Erythroblast (primary cell): ENCODE data around the gene MCF2L2.
"Not testable (repeated sequence)": the region's sequence is repeated elsewhere in the genome, so short reads cannot be mapped to it uniquely, and the experiment has no call there.

ENCODE experiments used
- DNase-seq, 2 experiments: peaks; one replicate each; lab custom pipeline; 2025; lab: John Stamatoyannopoulos, UW
- GATA1 ChIP-seq: IDR thresholded peaks from 2 replicates; pipeline ENCODE4 v1.6.1; 2011; ENCODE audit warnings: low read depth, mild to moderate bottlenecking, control low read depth, low read length, moderate library complexity
- POLR2A ChIP-seq: IDR thresholded peaks from 2 replicates; pipeline ENCODE4 v1.6.1; 2011; ENCODE audit warnings: mild to moderate bottlenecking, low read length

MCF2L2 gene

GRCh38 chr3:183254487-183255347, 173.7 kb downstream of the MCF2L2 start:
- DNase-seq: peak; percentile 58 to 67

GRCh38 chr3:183253528-183254486, 174.6 kb downstream of the MCF2L2 start:
- TF ChIP-seq GATA1 (no peak), POLR2A (peak; percentile 55)
- peak; percentile 62 to 75 for DNase-seq

More at GRCh38 chr3:183254487-183255347, 173.7 kb downstream of the MCF2L2 start:
- TF ChIP-seq POLR2A (no peak), GATA1 (no peak)

- no peak for DNase-seq
- TF ChIP-seq POLR2A (no peak), GATA1 (no peak)
Observed at GRCh38 chr3:183252973-183253527, 175.4 kb downstream of the MCF2L2 start, which contains the start of gene B3GNT5. TSS of gene B3GNT5 (plus strand) at chr3:183253253. CDS start at chr3:183269799, 16,546 bp downstream.

- TF ChIP-seq GATA1 (no peak), POLR2A (no peak)
- peak; percentile 12 to 35 for DNase-seq
Observed at GRCh38 chr3:183252118-183252782, 176.2 kb downstream of the MCF2L2 start.

GRCh38 chr3:183249006-183249718, 179.3 kb downstream of the MCF2L2 start:
- TF ChIP-seq GATA1 (no peak), POLR2A (no peak)

GRCh38 chr3:183247011-183247589, 181.3 kb downstream of the MCF2L2 start:
- DNase-seq: no peak
- no peak for TF ChIP-seq GATA1
- no peak for TF ChIP-seq POLR2A

More at GRCh38 chr3:183249006-183249718, 179.3 kb downstream of the MCF2L2 start:
- no peak for DNase-seq

GRCh38 chr3:183244981-183245476, 183.4 kb downstream of the MCF2L2 start:
- TF ChIP-seq GATA1 (no peak), POLR2A (no peak)
- no peak for DNase-seq

GRCh38 chr3:183244219-183244618, 184.2 kb downstream of the MCF2L2 start:
- DNase-seq: no peak
- TF ChIP-seq GATA1: no peak
- no peak for TF ChIP-seq POLR2A

GRCh38 chr3:183242431-183242830, 186.0 kb downstream of the MCF2L2 start:
- DNase-seq: no peak
- TF ChIP-seq POLR2A (no peak), GATA1 (no peak)

GRCh38 chr3:183239046-183239445, 189.4 kb downstream of the MCF2L2 start:
- DNase-seq: no peak
- TF ChIP-seq POLR2A: no peak
- no peak for TF ChIP-seq GATA1

GRCh38 chr3:183233966-183234365, 194.5 kb downstream of the MCF2L2 start:
- DNase-seq: no peak
- no peak for TF ChIP-seq GATA1
- no peak for TF ChIP-seq POLR2A

- TF ChIP-seq GATA1 (no peak), POLR2A (no peak)
- no peak for DNase-seq
Observed at GRCh38 chr3:183230826-183231225, 197.6 kb downstream of the MCF2L2 start.

- not testable (repeated sequence) for DNase-seq
Observed at GRCh38 chr3:183230251-183230650, 198.2 kb downstream of the MCF2L2 start.
